B cell (primary cell): ENCODE data around the gene ATP8B1. TPM values are rescaled to one million over a fixed set of nuclear protein-coding genes. Genes with fewer than 3 reads are reported as not detected.
A peak's percentile ranks its signal among the peaks of the same experiment; 100 is the strongest.

Experiments used
- ATAC-seq: fragments of 200-7000 bp; cut with Tn5 transposase; one replicate; pipeline ENCODE4 v1.10.0; 2021; ENCODE audit warnings: low read depth, mild to moderate bottlenecking, moderate number of reproducible peaks, moderate library complexity
- CTCF ChIA-PET: fragments of 350-600 bp; sonication (Branson Sonifier 250); formaldehyde crosslinking; loops from one replicate; lab custom pipeline; 2021; ENCODE audit warnings: antibody characterized with exemption, inconsistent platforms; lab: Charles Lee
- POLR2A ChIA-PET: fragments of 350-600 bp; sonication (Branson Sonifier 250); formaldehyde crosslinking; loops from one replicate; lab custom pipeline; 2021; ENCODE audit warnings: antibody characterized with exemption; lab: Charles Lee
- DNase-seq: peaks from one replicate; pipeline ENCODE4 v3.0.0; 2013
- H2AFZ ChIP-seq: 2 replicates; pipeline ENCODE4 v1.6.1; 2012; ENCODE audit warnings: mild to moderate bottlenecking, low read depth, low read length; ENCODE audit not compliant: insufficient read depth, poor library complexity, severe bottlenecking
- H3K27ac ChIP-seq, 2 donors: 1 replicate in 1 of 2; 2 replicates in 1 of 2; pipeline ENCODE4 v1.5.1; 2012 to 2013; ENCODE audit warnings: low read length in 2 of 2, mild to moderate bottlenecking in 2 of 2, moderate library complexity in 1 of 2
- H3K27me3 ChIP-seq, 4 experiments: fragments of 200-600 bp in 1 of 4; sonication (generic) in 1 of 4; replicated peaks in 1 of 4; 1 replicate in 2 of 4; 2 replicates in 2 of 4; pipeline versions ENCODE4 v1.6.1 to v1.7.0; 2013 to 2016; ENCODE audit warnings: low read length in 3 of 4, mild to moderate bottlenecking in 2 of 4, mixed read lengths in 1 of 4, moderate library complexity in 1 of 4; ENCODE audit not compliant: insufficient read depth in 4 of 4, control insufficient read depth in 3 of 4; ENCODE audit errors: control extremely low read depth in 1 of 4
- H3K36me3 ChIP-seq, 2 experiments: replicated peaks in 1 of 2; 1 replicate in 1 of 2; 2 replicates in 1 of 2; pipeline versions ENCODE4 v1.6.1 to v1.7.1; 2013; ENCODE audit warnings: low read length in 1 of 2; ENCODE audit not compliant: insufficient read depth in 2 of 2, control insufficient read depth in 1 of 2; ENCODE audit errors: control extremely low read depth in 1 of 2, extremely low read depth in 1 of 2
- H3K4me1 ChIP-seq, 2 donors: fragments of 200-600 bp in 1 of 2; sonication (generic) in 1 of 2; 1 replicate in 1 of 2; 2 replicates in 1 of 2; pipeline versions ENCODE4 v1.5.1 to v1.6.1; 2013 to 2017; ENCODE audit warnings: low read length in 2 of 2; ENCODE audit not compliant: control insufficient read depth in 2 of 2, insufficient read depth in 2 of 2
- H3K4me2 ChIP-seq: replicated peaks from 2 replicates; pipeline ENCODE3; 2012; ENCODE audit warnings: mild to moderate bottlenecking, low read depth, low read length; ENCODE audit not compliant: poor library complexity, severe bottlenecking
- H3K4me3 ChIP-seq, 5 experiments: fragments of 200-600 bp in 1 of 5; sonication (generic) in 1 of 5; 1 replicate in 3 of 5; 2 replicates in 2 of 5; pipeline versions ENCODE4 v1.5.1 to v1.7.0; 2011 to 2016; ENCODE audit warnings: low read length in 4 of 5, mild to moderate bottlenecking in 4 of 5, low read depth in 2 of 5, control low read depth in 1 of 5, moderate library complexity in 1 of 5; ENCODE audit not compliant: insufficient read depth in 1 of 5; ENCODE audit errors: control extremely low read depth in 1 of 5, extremely low read depth in 1 of 5
- H3K79me2 ChIP-seq: fragments of 200-600 bp; sonication (generic); one replicate; pipeline ENCODE4 v1.6.0; 2016; ENCODE audit warnings: low read length; ENCODE audit not compliant: control insufficient read depth, insufficient read depth
- H3K9ac ChIP-seq: fragments of 200-600 bp; sonication (generic); 2 replicates; pipeline ENCODE4 v1.6.1; 2017; ENCODE audit warnings: mild to moderate bottlenecking, low read length, moderate library complexity
- H3K9me3 ChIP-seq, 3 donors: one replicate each; pipeline versions ENCODE4 v1.6.1 to v1.7.1; 2013; ENCODE audit warnings: low read length in 2 of 3; ENCODE audit not compliant: control insufficient read depth in 2 of 3, insufficient read depth in 1 of 3; ENCODE audit errors: control extremely low read depth in 1 of 3
- H4K20me1 ChIP-seq: 2 replicates; pipeline ENCODE4 v1.6.0; 2012; ENCODE audit warnings: mild to moderate bottlenecking, low read length; ENCODE audit not compliant: insufficient read depth, control insufficient read depth, poor library complexity, severe bottlenecking
- H3K27ac Mint-ChIP-seq: one replicate; pipeline ENCODE4 v1.8.0; 2021; ENCODE audit warnings: mixed read lengths
- H3K27me3 Mint-ChIP-seq: one replicate; pipeline ENCODE4 v1.8.0; 2021; ENCODE audit warnings: mixed read lengths
- H3K4me1 Mint-ChIP-seq: one replicate; pipeline ENCODE4 v1.8.0; 2021; ENCODE audit warnings: mixed read lengths
- H3K4me3 Mint-ChIP-seq: one replicate; pipeline ENCODE4 v1.8.0; 2021; ENCODE audit warnings: mixed read lengths
- H3K9me3 Mint-ChIP-seq: one replicate; pipeline ENCODE4 v1.8.0; 2022; ENCODE audit warnings: mixed read lengths; ENCODE audit not compliant: insufficient read depth
- EZH2 ChIP-seq: IDR thresholded peaks from 2 replicates; pipeline ENCODE4 v1.6.1; 2012; ENCODE audit warnings: borderline replicate concordance, low read depth, mild to moderate bottlenecking, moderate library complexity, low read length; ENCODE audit not compliant: insufficient read depth, poor library complexity, severe bottlenecking
- WGBS: methylation state at CpG from one replicate; pipeline ENCODE4 v1.1.5; 2013; ENCODE audit warnings: missing lambda C conversion rate; ENCODE audit not compliant: insufficient coverage; 5-methylcytosine and 5-hydroxymethylcytosine counted together
- intact Hi-C: fragments of 100-400 bp; cut with micrococcal nuclease; formaldehyde crosslinking; loops from one replicate; pipeline ENCODE4 v1.10.0; 2022
- polyA plus RNA-seq: library from polyadenylated mRNA; depleted of rRNA; stranded (reverse); fragments of >200 nt; gene quantifications from 2 replicates; pipeline ENCODE4 v1.2.3, GENCODE V29; 2012
- total RNA-seq, 2 donors: library from RNA; stranded (reverse); fragments of 120-200 nt in 1 of 2; gene quantifications; 1 replicate in 1 of 2; 2 replicates in 1 of 2; pipeline versions ENCODE4 v1.2.3 to v1.2.4, GENCODE V29; 2013 to 2022
- TF ChIP-seq, protein P1 (sequence below): fragments of 200-600 bp; IDR thresholded peaks from one replicate; pipeline ENCODE4 v1.8.0; 2022; ENCODE audit warnings: antibody characterized with exemption, mild to moderate bottlenecking

The ATP8B1 gene
- total and polyA plus RNA-seq, 2 donors (not counting 1 experiment from before 2014, with no cell fraction given), result 0.27 TPM; not detected in 1

DNA sequence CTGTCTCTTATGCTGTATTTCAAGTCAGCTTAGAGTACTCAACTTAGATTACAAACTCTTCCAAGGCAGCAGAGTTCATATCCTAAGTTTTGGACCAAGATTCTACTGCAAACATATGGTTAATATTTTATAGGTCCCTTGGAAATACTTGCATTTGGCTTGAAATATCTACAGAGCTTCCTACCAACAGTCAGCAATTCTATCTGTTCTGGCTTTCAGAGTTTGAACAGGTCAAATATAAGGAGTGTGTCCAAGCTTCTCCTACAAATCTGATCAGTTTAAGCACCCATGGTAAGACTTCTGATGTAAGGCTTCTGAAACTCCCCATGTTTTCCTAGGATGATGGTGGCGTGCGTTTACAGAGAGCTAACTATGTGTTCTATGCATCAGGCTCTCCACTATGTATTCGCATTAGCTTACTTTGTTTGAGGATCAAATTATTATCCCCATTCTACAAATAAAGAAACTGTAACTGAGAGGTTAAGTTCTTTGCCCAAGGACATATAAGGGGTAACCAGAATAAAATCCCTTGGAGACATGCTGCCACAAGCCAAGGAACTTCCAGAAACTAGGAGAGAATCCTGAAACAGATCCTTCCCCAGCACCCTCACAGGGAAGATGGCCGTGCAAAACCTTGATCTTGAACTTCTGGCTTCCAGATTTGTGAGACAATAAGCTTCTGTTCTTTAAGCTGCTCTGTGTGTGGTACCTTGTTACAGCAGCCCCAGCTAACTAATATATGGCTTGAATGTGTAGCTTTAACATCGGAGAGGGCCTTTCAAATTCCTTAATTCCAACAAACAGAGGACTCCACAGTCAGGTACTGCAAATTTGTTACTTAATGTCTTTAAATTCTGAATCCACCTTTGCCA lies 55.1 kb downstream of the ATP8B1 start:
- no CpG with 5 or more reads among the region's 5 CpGs for WGBS
- no peak for DNase-seq
- Mint-ChIP-seq H3K27ac (peak overlapping the region; percentile 83), H3K4me1 (peaks cover 38% of the 10 kb centered on the region), H3K27me3 (no peaks in the 10 kb centered on the region), H3K4me3 (peak overlapping the region; percentile 49), H3K9me3 (no peaks in the 10 kb centered on the region)
- POLR2A ChIA-PET, result interaction anchor here (0.6 to 1.5 kb wide), 3 partner anchors 10 to 211 kb away, joined by 3 to 6 read pairs (median 4); no protein-coding TSS in a partner anchor
- Histone ChIP-seq H3K27me3 (no peaks in the 10 kb centered on the region), H2AFZ (no peak overlapping the region), H3K9me3 (no peaks in the 10 kb centered on the region), H3K4me2 (peak overlapping the region; percentile 26), H3K4me3 (no peak overlapping the region), H4K20me1 (peaks cover 22% of the 10 kb centered on the region), H3K79me2 (peaks cover 76% of the 10 kb centered on the region), H3K27ac (peak overlapping the region; percentile 40 to 55), H3K9ac (no peak overlapping the region), H3K4me1 (peaks cover 19 to 20% of the 10 kb centered on the region in 2 donors), H3K36me3 (no peaks in the 10 kb centered on the region)
- peak; percentile 9 for ATAC-seq
- intact Hi-C loops, result loop anchor here (5.0 to 10.0 kb wide), 2 partner anchors 84 to 113 kb away; no protein-coding TSS in a partner anchor
- TF ChIP-seq, protein P1, sequence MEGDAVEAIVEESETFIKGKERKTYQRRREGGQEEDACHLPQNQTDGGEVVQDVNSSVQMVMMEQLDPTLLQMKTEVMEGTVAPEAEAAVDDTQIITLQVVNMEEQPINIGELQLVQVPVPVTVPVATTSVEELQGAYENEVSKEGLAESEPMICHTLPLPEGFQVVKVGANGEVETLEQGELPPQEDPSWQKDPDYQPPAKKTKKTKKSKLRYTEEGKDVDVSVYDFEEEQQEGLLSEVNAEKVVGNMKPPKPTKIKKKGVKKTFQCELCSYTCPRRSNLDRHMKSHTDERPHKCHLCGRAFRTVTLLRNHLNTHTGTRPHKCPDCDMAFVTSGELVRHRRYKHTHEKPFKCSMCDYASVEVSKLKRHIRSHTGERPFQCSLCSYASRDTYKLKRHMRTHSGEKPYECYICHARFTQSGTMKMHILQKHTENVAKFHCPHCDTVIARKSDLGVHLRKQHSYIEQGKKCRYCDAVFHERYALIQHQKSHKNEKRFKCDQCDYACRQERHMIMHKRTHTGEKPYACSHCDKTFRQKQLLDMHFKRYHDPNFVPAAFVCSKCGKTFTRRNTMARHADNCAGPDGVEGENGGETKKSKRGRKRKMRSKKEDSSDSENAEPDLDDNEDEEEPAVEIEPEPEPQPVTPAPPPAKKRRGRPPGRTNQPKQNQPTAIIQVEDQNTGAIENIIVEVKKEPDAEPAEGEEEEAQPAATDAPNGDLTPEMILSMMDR, result no peak
- TF ChIP-seq EZH2, result no peak
- CTCF ChIA-PET, result no interaction called here
